Lower leg skin (tissue), 3 donors: ENCODE results near the gene ELOB.

Source experiments
- CTCF ChIP-seq, 3 donors: fragments of 450-650 bp; IDR thresholded peaks; one replicate each; pipeline ENCODE4 v1.5.1; 2016; ENCODE audit warnings: antibody characterized with exemption in 3 of 3, mild to moderate bottlenecking in 3 of 3, moderate library complexity in 2 of 3
- POLR2A ChIP-seq, 2 donors: fragments of 450-650 bp; IDR thresholded peaks; one replicate each; pipeline ENCODE4 v1.6.1; 2016 to 2017; ENCODE audit warnings: antibody characterized with exemption in 2 of 2, mild to moderate bottlenecking in 1 of 2, moderate library complexity in 1 of 2

- TF ChIP-seq CTCF (IDR thresholded peaks at IDR 0.05) (no peak), POLR2A (IDR thresholded peaks at IDR 0.05) (no peak)
Measured at GRCh38 chr16:2779978-2780898, 3.2 kb upstream of the ELOB start.
